ENCODE data around the gene NANOS3. TPM values are rescaled to one million over a fixed set of nuclear protein-coding genes. Genes with fewer than 3 reads are reported as not detected.

Gene NANOS3
- total and polyA plus RNA-seq, 10 of the 15 experiments (the other 5 are each of a cell fraction or from before 2014, with no cell fraction given): 0.31 to 1.7 (median 0.81) TPM

GRCh38 chr19:13861714-13862531 is 15.0 kb upstream of the NANOS3 start (continued):
- TF ChIP-seq, protein P1, sequence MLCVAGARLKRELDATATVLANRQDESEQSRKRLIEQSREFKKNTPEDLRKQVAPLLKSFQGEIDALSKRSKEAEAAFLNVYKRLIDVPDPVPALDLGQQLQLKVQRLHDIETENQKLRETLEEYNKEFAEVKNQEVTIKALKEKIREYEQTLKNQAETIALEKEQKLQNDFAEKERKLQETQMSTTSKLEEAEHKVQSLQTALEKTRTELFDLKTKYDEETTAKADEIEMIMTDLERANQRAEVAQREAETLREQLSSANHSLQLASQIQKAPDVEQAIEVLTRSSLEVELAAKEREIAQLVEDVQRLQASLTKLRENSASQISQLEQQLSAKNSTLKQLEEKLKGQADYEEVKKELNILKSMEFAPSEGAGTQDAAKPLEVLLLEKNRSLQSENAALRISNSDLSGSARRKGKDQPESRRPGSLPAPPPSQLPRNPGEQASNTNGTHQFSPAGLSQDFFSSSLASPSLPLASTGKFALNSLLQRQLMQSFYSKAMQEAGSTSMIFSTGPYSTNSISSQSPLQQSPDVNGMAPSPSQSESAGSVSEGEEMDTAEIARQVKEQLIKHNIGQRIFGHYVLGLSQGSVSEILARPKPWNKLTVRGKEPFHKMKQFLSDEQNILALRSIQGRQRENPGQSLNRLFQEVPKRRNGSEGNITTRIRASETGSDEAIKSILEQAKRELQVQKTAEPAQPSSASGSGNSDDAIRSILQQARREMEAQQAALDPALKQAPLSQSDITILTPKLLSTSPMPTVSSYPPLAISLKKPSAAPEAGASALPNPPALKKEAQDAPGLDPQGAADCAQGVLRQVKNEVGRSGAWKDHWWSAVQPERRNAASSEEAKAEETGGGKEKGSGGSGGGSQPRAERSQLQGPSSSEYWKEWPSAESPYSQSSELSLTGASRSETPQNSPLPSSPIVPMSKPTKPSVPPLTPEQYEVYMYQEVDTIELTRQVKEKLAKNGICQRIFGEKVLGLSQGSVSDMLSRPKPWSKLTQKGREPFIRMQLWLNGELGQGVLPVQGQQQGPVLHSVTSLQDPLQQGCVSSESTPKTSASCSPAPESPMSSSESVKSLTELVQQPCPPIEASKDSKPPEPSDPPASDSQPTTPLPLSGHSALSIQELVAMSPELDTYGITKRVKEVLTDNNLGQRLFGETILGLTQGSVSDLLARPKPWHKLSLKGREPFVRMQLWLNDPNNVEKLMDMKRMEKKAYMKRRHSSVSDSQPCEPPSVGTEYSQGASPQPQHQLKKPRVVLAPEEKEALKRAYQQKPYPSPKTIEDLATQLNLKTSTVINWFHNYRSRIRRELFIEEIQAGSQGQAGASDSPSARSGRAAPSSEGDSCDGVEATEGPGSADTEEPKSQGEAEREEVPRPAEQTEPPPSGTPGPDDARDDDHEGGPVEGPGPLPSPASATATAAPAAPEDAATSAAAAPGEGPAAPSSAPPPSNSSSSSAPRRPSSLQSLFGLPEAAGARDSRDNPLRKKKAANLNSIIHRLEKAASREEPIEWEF (IDR thresholded peaks at IDR 0.05; ENCODE audit: insufficient replicate concordance, low read depth, low read length): peak; percentile 92
- no peak for TF ChIP-seq ESRRA (IDR thresholded peaks at IDR 0.05; ENCODE audit: low read length)
- TF ChIP-seq ZSCAN29 (IDR thresholded peaks at IDR 0.05): no peak
- peak; percentile 96 for TF ChIP-seq SMARCA5 (IDR thresholded peaks at IDR 0.05)
- TF ChIP-seq ZBTB40 (IDR thresholded peaks at IDR 0.05; ENCODE audit: borderline replicate concordance): peak; percentile 38; the same call in 1 of the 2 replicates
- TF ChIP-seq RAD51 (IDR thresholded peaks at IDR 0.05): no peak
- TF ChIP-seq, protein P2, sequence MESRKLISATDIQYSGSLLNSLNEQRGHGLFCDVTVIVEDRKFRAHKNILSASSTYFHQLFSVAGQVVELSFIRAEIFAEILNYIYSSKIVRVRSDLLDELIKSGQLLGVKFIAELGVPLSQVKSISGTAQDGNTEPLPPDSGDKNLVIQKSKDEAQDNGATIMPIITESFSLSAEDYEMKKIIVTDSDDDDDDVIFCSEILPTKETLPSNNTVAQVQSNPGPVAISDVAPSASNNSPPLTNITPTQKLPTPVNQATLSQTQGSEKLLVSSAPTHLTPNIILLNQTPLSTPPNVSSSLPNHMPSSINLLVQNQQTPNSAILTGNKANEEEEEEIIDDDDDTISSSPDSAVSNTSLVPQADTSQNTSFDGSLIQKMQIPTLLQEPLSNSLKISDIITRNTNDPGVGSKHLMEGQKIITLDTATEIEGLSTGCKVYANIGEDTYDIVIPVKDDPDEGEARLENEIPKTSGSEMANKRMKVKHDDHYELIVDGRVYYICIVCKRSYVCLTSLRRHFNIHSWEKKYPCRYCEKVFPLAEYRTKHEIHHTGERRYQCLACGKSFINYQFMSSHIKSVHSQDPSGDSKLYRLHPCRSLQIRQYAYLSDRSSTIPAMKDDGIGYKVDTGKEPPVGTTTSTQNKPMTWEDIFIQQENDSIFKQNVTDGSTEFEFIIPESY (IDR thresholded peaks at IDR 0.05): 0 out of 2 replicates have a peak, but pooled peaks have one; percentile 6
- TF ChIP-seq FOXK2 (IDR thresholded peaks at IDR 0.05): no peak
- no peak for TF ChIP-seq IRF4 (IDR thresholded peaks at IDR 0.05; ENCODE audit: low read depth, low read length)
- TF ChIP-seq TARDBP (IDR thresholded peaks at IDR 0.05; ENCODE audit: borderline replicate concordance): 0 out of 2 replicates have a peak, but pooled peaks have one; percentile 41
